HEK293 (cell line): ENCODE data around the gene NSMCE3.

Source experiments
- CTCF ChIA-PET: fragments of 350-600 bp; formaldehyde crosslinking; extraction: SDS; loops from one replicate; lab custom pipeline; 2021; ENCODE audit warnings: antibody characterized with exemption; lab: Yijun Ruan, JAX
- POLR2A ChIA-PET: fragments of 300-600 bp; formaldehyde crosslinking; extraction: SDS; loops from one replicate; lab custom pipeline; 2020; ENCODE audit warnings: antibody characterized with exemption, inconsistent platforms; lab: Yijun Ruan, JAX
- H3K27ac ChIP-seq: fragments of 200-500 bp; sonication (Bioruptor generic); 2 replicates; pipeline ENCODE4 v1.5.1; 2014; ENCODE audit warnings: low read depth, low read length, control low read depth, inconsistent platforms; ENCODE audit errors: extremely low read depth
- H3K36me3 ChIP-seq, 2 experiments: fragments of 200-500 bp in 1 of 2; sonication (Bioruptor generic) in 1 of 2; 1 replicate in 1 of 2; 2 replicates in 1 of 2; pipeline ENCODE4 v1.5.1; 2014 to 2017; ENCODE audit warnings: inconsistent platforms in 2 of 2, low read length in 2 of 2; ENCODE audit not compliant: control insufficient read depth in 2 of 2, insufficient read depth in 1 of 2
- H3K4me1 ChIP-seq: fragments of 200-500 bp; sonication (Bioruptor generic); 2 replicates; pipeline ENCODE4 v1.5.1; 2014; ENCODE audit warnings: mild to moderate bottlenecking, low read length, inconsistent platforms; ENCODE audit not compliant: control insufficient read depth, insufficient read depth
- H3K4me3 ChIP-seq: 2 replicates; pipeline ENCODE4 v1.5.1; 2011; ENCODE audit warnings: low read depth, mild to moderate bottlenecking, control low read depth, low read length, moderate library complexity
- H3K9me3 ChIP-seq: fragments of 200-500 bp; sonication (Bioruptor generic); 2 replicates; pipeline ENCODE4 v1.5.1; 2014; ENCODE audit warnings: low read depth, low read length, inconsistent platforms; ENCODE audit not compliant: control insufficient read depth, insufficient read depth
- GLI2 ChIP-seq: fragments of 450-650 bp; formaldehyde crosslinking; IDR thresholded peaks from 2 replicates; pipeline ENCODE4; 2017; ENCODE audit warnings: missing biosample characterization, missing genetic modification characterization, low read depth, borderline replicate concordance
- MYNN ChIP-seq: fragments of 450-650 bp; formaldehyde crosslinking; IDR thresholded peaks from 2 replicates; pipeline ENCODE4 v1.5.1; 2016; ENCODE audit warnings: missing biosample characterization, missing genetic modification characterization, borderline replicate concordance
- PRDM1 ChIP-seq: fragments of 450-650 bp; formaldehyde crosslinking; IDR thresholded peaks from 2 replicates; pipeline ENCODE4; 2016; ENCODE audit warnings: missing biosample characterization, missing genetic modification characterization
- ZBTB21 ChIP-seq: fragments of 450-650 bp; formaldehyde crosslinking; IDR thresholded peaks from 2 replicates; pipeline ENCODE4 v1.5.1; 2017; ENCODE audit warnings: missing biosample characterization, missing genetic modification characterization
- ZFHX2 ChIP-seq: fragments of 450-650 bp; formaldehyde crosslinking; conservative IDR thresholded peaks from 2 replicates; pipeline ENCODE4 v1.5.1; 2016; ENCODE audit warnings: missing biosample characterization, missing genetic modification characterization
- ZIC2 ChIP-seq: fragments of 450-650 bp; formaldehyde crosslinking; IDR thresholded peaks from 2 replicates; pipeline ENCODE4 v1.5.1; 2016; ENCODE audit warnings: missing biosample characterization, missing genetic modification characterization
- ZNF148 ChIP-seq: fragments of 450-650 bp; formaldehyde crosslinking; IDR thresholded peaks from 2 replicates; pipeline ENCODE4 v1.5.0; 2017; ENCODE audit warnings: missing biosample characterization, missing genetic modification characterization, borderline replicate concordance
- ZNF280D ChIP-seq: fragments of 450-650 bp; formaldehyde crosslinking; IDR thresholded peaks from 2 replicates; pipeline ENCODE4 v1.5.1; 2016; ENCODE audit warnings: missing biosample characterization, missing genetic modification characterization
- ZNF416 ChIP-seq: fragments of 450-650 bp; formaldehyde crosslinking; IDR thresholded peaks from 2 replicates; pipeline ENCODE4 v1.5.1; 2016; ENCODE audit warnings: missing biosample characterization, missing genetic modification characterization
- ZNF549 ChIP-seq: fragments of 450-650 bp; IDR thresholded peaks from 2 replicates; pipeline ENCODE4 v1.5.1; 2018; ENCODE audit warnings: missing biosample characterization, missing genetic modification characterization, mild to moderate bottlenecking, inconsistent platforms, moderate library complexity
- ZNF629 ChIP-seq: fragments of 450-650 bp; formaldehyde crosslinking; IDR thresholded peaks from 2 replicates; pipeline ENCODE4 v1.5.1; 2017; ENCODE audit warnings: missing biosample characterization, missing genetic modification characterization
- ZNF658 ChIP-seq: fragments of 450-650 bp; formaldehyde crosslinking; IDR thresholded peaks from 2 replicates; pipeline ENCODE4; 2016; ENCODE audit warnings: missing biosample characterization, missing genetic modification characterization
- ZNF776 ChIP-seq: fragments of 450-650 bp; formaldehyde crosslinking; IDR thresholded peaks from 2 replicates; pipeline ENCODE4 v1.5.0; 2017; ENCODE audit warnings: missing biosample characterization, missing genetic modification characterization, borderline replicate concordance
- TF ChIP-seq, protein P1 (sequence below): fragments of 450-650 bp; formaldehyde crosslinking; IDR thresholded peaks from 2 replicates; pipeline ENCODE4 v1.5.1; 2016; ENCODE audit warnings: missing biosample characterization, missing genetic modification characterization

NSMCE3 gene

GRCh38 chr15:29280514-29280913, 10.9 kb upstream of the NSMCE3 start (continued):
- TF ChIP-seq ZNF148 (tag by site-specific recombination): no peak

DNA sequence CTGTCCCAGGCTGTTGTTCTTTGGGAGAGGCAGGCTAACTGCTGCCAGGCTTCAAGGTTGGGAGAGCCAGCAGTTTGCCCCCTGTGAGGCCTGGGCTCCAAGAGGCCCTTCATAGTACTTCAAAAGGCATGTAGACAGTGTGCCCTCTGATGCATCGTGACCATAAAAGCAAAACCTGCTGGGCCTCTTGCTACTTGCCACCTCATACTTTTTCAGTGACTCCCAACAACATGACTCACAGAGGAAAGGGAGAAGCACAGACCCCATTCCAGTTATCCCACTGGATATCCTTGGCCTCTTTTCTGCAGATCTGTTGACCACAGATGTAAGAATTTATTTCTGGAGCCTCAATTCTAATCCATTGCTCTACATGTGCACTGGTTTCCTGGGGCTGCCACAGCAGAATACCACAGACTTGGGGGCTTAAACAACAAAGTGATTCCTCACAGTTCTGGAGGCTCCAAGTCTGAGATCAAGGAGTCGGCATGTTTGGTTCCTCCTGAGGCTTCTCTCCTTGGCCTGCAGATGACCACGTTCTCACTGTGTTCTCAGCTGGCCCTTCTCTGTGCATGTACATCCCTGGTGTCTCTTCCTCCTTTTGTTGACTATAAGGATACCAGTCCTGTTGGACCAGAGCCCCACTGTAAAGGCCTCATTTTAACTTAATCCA, 8.9 kb upstream of the NSMCE3 start:
- Histone ChIP-seq H3K4me3 (no peak overlapping the region), H3K27ac (no peak overlapping the region), H3K36me3 (no peaks in the 10 kb centered on the region), H3K4me1 (no peaks in the 10 kb centered on the region), H3K9me3 (no peaks in the 10 kb centered on the region)
- ChIA-PET CTCF (no interaction called here), POLR2A (no interaction called here)
- TF ChIP-seq ZIC2 (tag by site-specific recombination) (peak; percentile 48), ZNF776 (tag by site-specific recombination) (no peak)

DNA sequence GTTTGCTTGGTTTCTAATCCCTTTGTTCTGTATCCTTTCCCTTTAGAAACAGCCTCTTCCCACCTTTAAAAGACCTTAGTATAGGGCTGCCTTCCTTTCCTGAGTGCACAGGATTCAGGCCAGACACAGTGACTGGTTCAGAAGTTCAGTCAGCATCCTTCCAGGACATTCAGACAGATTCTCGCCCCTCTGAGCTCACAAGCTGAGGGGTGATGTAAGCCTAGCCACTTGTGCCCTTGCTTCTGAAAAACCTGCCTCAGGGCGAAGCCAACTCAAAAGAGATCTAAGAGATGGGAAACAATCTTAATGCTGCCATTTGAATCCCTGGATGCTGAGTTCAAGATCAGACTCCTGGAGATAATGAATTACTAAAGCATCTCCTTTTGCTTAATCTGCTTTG, 6.7 kb upstream of the NSMCE3 start:
- POLR2A ChIA-PET: no interaction called here
- Histone ChIP-seq H3K27ac (no peak overlapping the region), H3K36me3 (no peaks in the 10 kb centered on the region), H3K4me3 (no peak overlapping the region), H3K9me3 (no peaks in the 10 kb centered on the region), H3K4me1 (no peaks in the 10 kb centered on the region)
- CTCF ChIA-PET: no interaction called here
- TF ChIP-seq MYNN (tag by site-specific recombination) (no peak), PRDM1 (no peak), ZBTB21 (tag by site-specific recombination) (peak; percentile 60; the same call in 1 of the 2 replicates), ZNF549 (tag by site-specific recombination) (no peak), ZFHX2 (tag by site-specific recombination) (no peak), GLI2 (tag by site-specific recombination) (no peak), ZNF280D (tag by site-specific recombination) (no peak), ZNF658 (no peak), ZNF416 (tag by site-specific recombination) (no peak), ZNF629 (tag by site-specific recombination) (peak; percentile 46; the same call in 1 of the 2 replicates)
- TF ChIP-seq, protein P1, sequence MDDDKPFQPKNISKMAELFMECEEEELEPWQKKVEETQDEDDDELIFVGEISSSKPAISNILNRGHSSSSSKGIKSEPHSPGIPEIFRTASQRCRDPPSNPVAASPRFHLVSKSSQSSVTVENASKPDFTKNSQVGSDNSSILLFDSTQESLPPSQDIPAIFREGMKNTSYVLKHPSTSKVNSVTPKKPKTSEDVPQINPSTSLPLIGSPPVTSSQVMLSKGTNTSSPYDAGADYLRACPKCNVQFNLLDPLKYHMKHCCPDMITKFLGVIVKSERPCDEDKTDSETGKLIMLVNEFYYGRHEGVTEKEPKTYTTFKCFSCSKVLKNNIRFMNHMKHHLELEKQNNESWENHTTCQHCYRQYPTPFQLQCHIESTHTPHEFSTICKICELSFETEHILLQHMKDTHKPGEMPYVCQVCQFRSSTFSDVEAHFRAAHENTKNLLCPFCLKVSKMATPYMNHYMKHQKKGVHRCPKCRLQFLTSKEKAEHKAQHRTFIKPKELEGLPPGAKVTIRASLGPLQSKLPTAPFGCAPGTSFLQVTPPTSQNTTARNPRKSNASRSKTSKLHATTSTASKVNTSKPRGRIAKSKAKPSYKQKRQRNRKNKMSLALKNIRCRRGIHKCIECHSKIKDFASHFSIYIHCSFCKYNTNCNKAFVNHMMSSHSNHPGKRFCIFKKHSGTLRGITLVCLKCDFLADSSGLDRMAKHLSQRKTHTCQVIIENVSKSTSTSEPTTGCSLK (tag by site-specific recombination): no peak
